ENCODE results near the gene EXOC4.
A peak's percentile ranks its signal among the peaks of the same experiment; 100 is the strongest.

The EXOC4 gene

GRCh38 chr7:133409966-133410365 lies 157.1 kb downstream of the EXOC4 start:
- no peak for DNase-seq
- intact Hi-C loops (cut with DNase I), result no loop called here

- intact Hi-C loops (cut with DNase I), result no loop called here
- DNase-seq, result no peak
These were observed 158.5 kb downstream of the EXOC4 start for GRCh38 chr7:133411395-133411794.

GRCh38 chr7:133412942-133413341 lies 160.1 kb downstream of the EXOC4 start:
- DNase-seq, result no peak
- intact Hi-C loops (cut with DNase I), result no loop called here

- DNase-seq, result no peak
- intact Hi-C loops (cut with DNase I), result no loop called here
These were observed 166.2 kb downstream of the EXOC4 start for GRCh38 chr7:133419041-133419440.

- DNase-seq, result peak in 3 of 10 donors; percentile 63 to 79 (median 75)
- intact Hi-C loops (cut with DNase I), result no loop called here
These were observed 170.7 kb downstream of the EXOC4 start for GRCh38 chr7:133423618-133424017.

GRCh38 chr7:133428326-133428725 lies 175.4 kb downstream of the EXOC4 start:
- intact Hi-C loops (cut with DNase I), result no loop called here
- DNase-seq, result no peak

- DNase-seq, result no peak
These were observed 176.0 kb downstream of the EXOC4 start for GRCh38 chr7:133428876-133429275.

GRCh38 chr7:133429371-133429770 lies 176.5 kb downstream of the EXOC4 start:
- no peak for DNase-seq
- intact Hi-C loops (cut with DNase I), result no loop called here

More at GRCh38 chr7:133428876-133429275, 176.0 kb downstream of the EXOC4 start:
- intact Hi-C loops (cut with DNase I), result no loop called here

- intact Hi-C loops (cut with DNase I), result loop anchor here (10.0 kb wide), 1 partner anchor 846 kb away; no protein-coding TSS in a partner anchor
- DNase-seq, result no peak
These were observed 178.4 kb downstream of the EXOC4 start for GRCh38 chr7:133431134-133431724.

- intact Hi-C loops (cut with DNase I), result loop anchor here (10.0 kb wide), 1 partner anchor 848 kb away; no protein-coding TSS in a partner anchor
- no peak for DNase-seq
These were observed 180.4 kb downstream of the EXOC4 start for GRCh38 chr7:133433165-133433812.

- intact Hi-C loops (cut with DNase I), result loop anchor here (10.0 kb wide), 1 partner anchor 850 kb away; no protein-coding TSS in a partner anchor
- no peak for DNase-seq
These were observed 181.5 kb downstream of the EXOC4 start for GRCh38 chr7:133434246-133434865.

- no peak for DNase-seq
- intact Hi-C loops (cut with DNase I), result loop anchor here (10.0 kb wide), 1 partner anchor 851 kb away; no protein-coding TSS in a partner anchor
These were observed 183.1 kb downstream of the EXOC4 start for GRCh38 chr7:133436014-133436428.

GRCh38 chr7:133437544-133437943 lies 184.7 kb downstream of the EXOC4 start:
- intact Hi-C loops (cut with DNase I), result loop anchor here (10.0 kb wide), 1 partner anchor 853 kb away; no protein-coding TSS in a partner anchor
- DNase-seq, result no peak

- intact Hi-C loops (cut with DNase I), result no loop called here
These were observed 189.9 kb downstream of the EXOC4 start for GRCh38 chr7:133442818-133443217.

GRCh38 chr7:133445617-133446016 lies 192.7 kb downstream of the EXOC4 start:
- DNase-seq, result no peak
- intact Hi-C loops (cut with DNase I), result no loop called here

More at GRCh38 chr7:133442818-133443217, 189.9 kb downstream of the EXOC4 start:
- no peak for DNase-seq

GRCh38 chr7:133448012-133448411 lies 195.1 kb downstream of the EXOC4 start:
- DNase-seq, result no peak
- intact Hi-C loops (cut with DNase I), result no loop called here

GRCh38 chr7:133452577-133452976 lies 199.7 kb downstream of the EXOC4 start:
- intact Hi-C loops (cut with DNase I), result no loop called here
- no peak for DNase-seq

- DNase-seq, result no peak
- intact Hi-C loops (cut with DNase I), result no loop called here
These were observed 205.8 kb downstream of the EXOC4 start for GRCh38 chr7:133458688-133459087.

GRCh38 chr7:133461421-133461820 lies 208.5 kb downstream of the EXOC4 start:
- no peak for DNase-seq

GRCh38 chr7:133475655-133476054 lies 222.8 kb downstream of the EXOC4 start:
- intact Hi-C loops (cut with DNase I), result no loop called here
- DNase-seq, result no peak

More at GRCh38 chr7:133461421-133461820, 208.5 kb downstream of the EXOC4 start:
- intact Hi-C loops (cut with DNase I), result no loop called here

GRCh38 chr7:133477791-133478190 lies 224.9 kb downstream of the EXOC4 start:
- intact Hi-C loops (cut with DNase I), result no loop called here
- DNase-seq, result no peak

Data from posterior cingulate gyrus (tissue), 11 donors.